Mesodermal cell (in vitro differentiated cells): ENCODE measurements around the gene LRRC37A3.
"Not testable (repeated sequence)": the region's sequence is repeated elsewhere in the genome, so short reads cannot be mapped to it uniquely, and the experiment has no call there.

Experiments
- H3K27ac ChIP-seq: 2 replicates; pipeline ENCODE4 v1.7.0; 2013; ENCODE audit warnings: mild to moderate bottlenecking, low read depth, low read length, moderate library complexity; ENCODE audit not compliant: severe bottlenecking
- H3K36me3 ChIP-seq: 2 replicates; pipeline ENCODE4 v1.7.1; 2013; ENCODE audit warnings: mild to moderate bottlenecking, low read length, moderate library complexity; ENCODE audit not compliant: control insufficient read depth, insufficient read depth
- H3K4me1 ChIP-seq: one replicate; pipeline ENCODE4 v1.7.1; 2013; ENCODE audit warnings: mild to moderate bottlenecking, low read length; ENCODE audit not compliant: insufficient read depth, control insufficient read depth, poor library complexity, severe bottlenecking
- H3K4me3 ChIP-seq: 2 replicates; pipeline ENCODE4 v1.7.0; 2013; ENCODE audit warnings: low read length, control low read depth, mild to moderate bottlenecking; ENCODE audit not compliant: insufficient read depth, poor library complexity, severe bottlenecking; ENCODE audit errors: extremely low read depth
- H3K9me3 ChIP-seq: 2 replicates; pipeline ENCODE4 v1.7.1; 2013; ENCODE audit warnings: mild to moderate bottlenecking, low read length, moderate library complexity; ENCODE audit not compliant: control insufficient read depth
- WGBS, 2 experiments: methylation state at CpG; one replicate each; pipeline ENCODE4 v1.1.5; 2013; ENCODE audit warnings: missing lambda C conversion rate in 2 of 2; ENCODE audit not compliant: insufficient coverage in 2 of 2; 5-methylcytosine and 5-hydroxymethylcytosine counted together

The LRRC37A3 gene

GRCh38 chr17:64926430-64926829 is 7.2 kb upstream of the LRRC37A3 start:
- H3K9me3 ChIP-seq, H3K36me3 ChIP-seq, H3K27ac ChIP-seq, H3K4me1 ChIP-seq, H3K4me3 ChIP-seq: not testable (repeated sequence)
- WGBS, 2 experiments: 80% methylated on average over 1 of the region's 4 CpGs; no CpG with 5 or more reads in 1 of the 2 experiments

- 95 to 100% methylated on average over 1 to 3 of the region's 4 CpGs for WGBS, 2 experiments
- H3K4me3 ChIP-seq, H3K9me3 ChIP-seq, H3K27ac ChIP-seq, H3K4me1 ChIP-seq, H3K36me3 ChIP-seq: not testable (repeated sequence)
Measured at GRCh38 chr17:64925244-64925643, 6.0 kb upstream of the LRRC37A3 start.

GRCh38 chr17:64923051-64923568 is 3.8 kb upstream of the LRRC37A3 start:
- WGBS, 2 experiments: 40 to 83% methylated on average over 1 of the region's 6 CpGs
- H3K36me3 ChIP-seq, H3K27ac ChIP-seq, H3K4me1 ChIP-seq, H3K9me3 ChIP-seq, H3K4me3 ChIP-seq: not testable (repeated sequence)

- H3K4me1 ChIP-seq: no peaks in the 10 kb centered on the region
- WGBS, 2 experiments: 95% methylated on average over 12 of the region's 12 CpGs
- no peak overlapping the region for H3K4me3 ChIP-seq
Measured at GRCh38 chr17:64920419-64921172, 1.3 kb upstream of the LRRC37A3 start.

GRCh38 chr17:64920026-64920418 is 744 bp upstream of the LRRC37A3 start:
- peak overlapping the region; percentile 72 for H3K27ac ChIP-seq
- H3K4me3 ChIP-seq: peak overlapping the region; percentile 50
- H3K36me3 ChIP-seq: no peaks in the 10 kb centered on the region
- no peaks in the 10 kb centered on the region for H3K9me3 ChIP-seq
- WGBS, 2 experiments: 91 to 93% methylated on average over 8 to 9 of the region's 9 CpGs
- H3K4me1 ChIP-seq: no peaks in the 10 kb centered on the region

More at GRCh38 chr17:64920419-64921172, 1.3 kb upstream of the LRRC37A3 start:
- Histone ChIP-seq H3K36me3 (no peaks in the 10 kb centered on the region), H3K9me3 (no peaks in the 10 kb centered on the region), H3K27ac (no peak overlapping the region)

GRCh38 chr17:64918842-64919288 is 413 bp downstream of the LRRC37A3 start:
- peak overlapping the region; percentile 72 for H3K27ac ChIP-seq
- H3K9me3 ChIP-seq, H3K36me3 ChIP-seq, H3K4me1 ChIP-seq: not testable (repeated sequence)
- 0% methylated on average over 6 to 15 of the region's 47 CpGs for WGBS, 2 experiments
- H3K4me3 ChIP-seq: peak overlapping the region; percentile 50

GRCh38 chr17:64917540-64917939 is 1.7 kb downstream of the LRRC37A3 start:
- not testable (repeated sequence) for H3K27ac ChIP-seq, H3K9me3 ChIP-seq, H3K4me1 ChIP-seq, H3K4me3 ChIP-seq, H3K36me3 ChIP-seq
- 88% methylated on average over 7 of the region's 16 CpGs; no CpG with 5 or more reads in 1 of the 2 experiments for WGBS, 2 experiments

- not testable (repeated sequence) for H3K4me3 ChIP-seq, H3K9me3 ChIP-seq, H3K27ac ChIP-seq, H3K4me1 ChIP-seq, H3K36me3 ChIP-seq
- WGBS, 2 experiments: no CpG with 5 or more reads among the region's 1 CpG
Measured at GRCh38 chr17:64915244-64915643, 4.0 kb downstream of the LRRC37A3 start.

- WGBS, 2 experiments: no CpG with 5 or more reads among the region's 3 CpGs
- H3K9me3 ChIP-seq, H3K36me3 ChIP-seq, H3K4me1 ChIP-seq, H3K4me3 ChIP-seq, H3K27ac ChIP-seq: not testable (repeated sequence)
Measured at GRCh38 chr17:64910191-64910514, 9.1 kb downstream of the LRRC37A3 start.

- H3K4me1 ChIP-seq, H3K27ac ChIP-seq, H3K4me3 ChIP-seq, H3K9me3 ChIP-seq, H3K36me3 ChIP-seq: not testable (repeated sequence)
- 60% methylated on average over 1 of the region's 7 CpGs; no CpG with 5 or more reads in 1 of the 2 experiments for WGBS, 2 experiments
Measured at GRCh38 chr17:64909511-64910190, 9.6 kb downstream of the LRRC37A3 start.

GRCh38 chr17:64904069-64904468 is 15.2 kb downstream of the LRRC37A3 start:
- WGBS, 2 experiments: no CpG with 5 or more reads among the region's 5 CpGs
- H3K9me3 ChIP-seq, H3K36me3 ChIP-seq, H3K4me1 ChIP-seq, H3K4me3 ChIP-seq, H3K27ac ChIP-seq: not testable (repeated sequence)
